ENCODE results near the gene OSBPL3.

OSBPL3 gene

DNA sequence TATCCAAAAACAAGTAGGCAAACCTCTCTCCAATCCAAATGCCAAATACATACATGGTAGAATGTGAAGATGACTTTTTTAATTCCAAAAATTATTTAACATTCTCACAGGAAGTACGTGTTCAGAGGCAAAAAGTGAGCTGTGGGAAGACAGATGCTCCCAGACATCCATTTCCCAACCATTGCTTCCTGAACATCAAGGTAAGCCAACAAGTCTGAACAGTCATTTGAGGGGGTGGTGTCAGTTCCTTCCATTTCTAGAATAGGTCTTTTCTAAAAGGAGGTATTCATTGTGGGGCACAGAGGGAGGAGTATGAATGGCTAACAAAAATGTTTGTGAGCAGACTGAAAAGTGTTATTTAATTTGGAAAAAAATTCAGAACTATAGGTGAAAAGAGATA is 49.1 kb downstream of the OSBPL3 start:
- Histone ChIP-seq H3K27ac (ENCODE audit: low read length) (no peak overlapping the region), H3K36me3 (ENCODE audit: control insufficient read depth, low read depth, low read length) (no peaks in the 10 kb centered on the region), H3K27me3 (ENCODE audit: control insufficient read depth, insufficient read depth, low read length) (no peaks in the 10 kb centered on the region), H3K9me3 (ENCODE audit: control insufficient read depth, low read depth, low read length) (no peaks in the 10 kb centered on the region), H3K4me3 (ENCODE audit: low read length) (no peak overlapping the region), H3K9ac (ENCODE audit: low read length) (no peak overlapping the region), H3K4me1 (ENCODE audit: control insufficient read depth, low read depth, low read length) (peaks cover 14% of the 10 kb centered on the region)

DNA sequence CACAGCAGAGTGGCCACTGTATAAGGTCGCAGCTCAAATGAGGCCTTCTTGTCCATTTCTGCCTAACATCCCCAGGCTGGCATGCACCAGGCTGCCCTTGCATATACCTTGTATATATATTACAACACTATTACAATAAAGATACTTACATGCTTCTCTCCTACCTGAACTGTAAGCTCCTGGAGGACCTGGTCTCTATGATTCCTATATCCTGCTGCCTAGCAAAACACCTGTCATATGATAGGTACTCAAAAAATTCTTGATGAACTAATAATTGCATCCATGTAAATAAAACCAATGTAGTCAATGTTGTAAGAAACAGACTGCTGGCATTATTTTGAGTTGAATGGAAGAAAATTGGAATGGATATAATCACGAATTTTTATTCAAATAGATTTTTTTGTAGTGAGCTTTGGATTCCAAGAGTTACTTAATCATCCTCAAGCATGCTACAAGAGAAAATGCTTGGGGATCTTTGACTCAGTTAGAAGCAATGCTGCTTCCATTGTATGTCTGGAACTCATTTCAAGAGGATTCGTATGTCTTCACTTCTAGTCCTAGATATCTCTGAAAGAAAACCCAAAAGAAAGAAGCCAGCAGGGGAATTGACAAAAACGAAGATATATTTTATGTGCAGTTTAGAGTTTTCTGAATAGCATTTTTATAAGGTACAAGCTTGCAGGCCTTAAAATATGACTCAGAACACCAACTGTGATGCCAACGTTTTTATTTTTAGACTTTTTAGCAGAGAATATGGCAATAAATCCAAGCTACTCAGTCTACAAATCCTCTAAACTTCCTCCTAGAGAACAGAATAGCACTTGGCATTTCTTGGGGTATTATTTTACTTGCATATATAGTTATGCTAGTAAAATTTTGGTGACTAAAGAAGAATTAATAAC is 53.1 kb downstream of the OSBPL3 start:
- no peaks in the 10 kb centered on the region for H3K27me3 ChIP-seq (ENCODE audit: control insufficient read depth, insufficient read depth, low read length)
- no peak overlapping the region for H3K4me3 ChIP-seq (ENCODE audit: low read length)
- no peaks in the 10 kb centered on the region for H3K36me3 ChIP-seq (ENCODE audit: control insufficient read depth, low read depth, low read length)
- no peaks in the 10 kb centered on the region for H3K9me3 ChIP-seq (ENCODE audit: control insufficient read depth, low read depth, low read length)
- no peak overlapping the region for H3K27ac ChIP-seq (ENCODE audit: low read length)
- H3K9ac ChIP-seq (ENCODE audit: low read length) = no peak overlapping the region
- peaks cover 5% of the 10 kb centered on the region for H3K4me1 ChIP-seq (ENCODE audit: control insufficient read depth, low read depth, low read length)

GRCh38 chr7:24924375-24924774 is 55.6 kb downstream of the OSBPL3 start:
- no peaks in the 10 kb centered on the region for H3K9me3 ChIP-seq (ENCODE audit: control insufficient read depth, low read depth, low read length)
- H3K36me3 ChIP-seq (ENCODE audit: control insufficient read depth, low read depth, low read length) = no peaks in the 10 kb centered on the region
- H3K4me1 ChIP-seq (ENCODE audit: control insufficient read depth, low read depth, low read length) = peaks cover 5% of the 10 kb centered on the region

GRCh38 chr7:24923172-24923865 is 56.7 kb downstream of the OSBPL3 start:
- no peaks in the 10 kb centered on the region for H3K27me3 ChIP-seq (ENCODE audit: control insufficient read depth, insufficient read depth, low read length)
- H3K9ac ChIP-seq (ENCODE audit: low read length) = no peak overlapping the region
- no peak overlapping the region for H3K4me3 ChIP-seq (ENCODE audit: low read length)
- H3K36me3 ChIP-seq (ENCODE audit: control insufficient read depth, low read depth, low read length) = no peaks in the 10 kb centered on the region
- no peaks in the 10 kb centered on the region for H3K9me3 ChIP-seq (ENCODE audit: control insufficient read depth, low read depth, low read length)
- H3K4me1 ChIP-seq (ENCODE audit: control insufficient read depth, low read depth, low read length) = peaks cover 5% of the 10 kb centered on the region
- H3K27ac ChIP-seq (ENCODE audit: low read length) = no peak overlapping the region

More at GRCh38 chr7:24924375-24924774, 55.6 kb downstream of the OSBPL3 start:
- Histone ChIP-seq H3K27me3 (ENCODE audit: control insufficient read depth, insufficient read depth, low read length) (no peaks in the 10 kb centered on the region), H3K27ac (ENCODE audit: low read length) (no peak overlapping the region), H3K9ac (ENCODE audit: low read length) (no peak overlapping the region), H3K4me3 (ENCODE audit: low read length) (no peak overlapping the region)

GRCh38 chr7:24922099-24922773 is 57.7 kb downstream of the OSBPL3 start:
- no peaks in the 10 kb centered on the region for H3K27me3 ChIP-seq (ENCODE audit: control insufficient read depth, insufficient read depth, low read length)
- no peaks in the 10 kb centered on the region for H3K9me3 ChIP-seq (ENCODE audit: control insufficient read depth, low read depth, low read length)
- H3K9ac ChIP-seq (ENCODE audit: low read length) = no peak overlapping the region
- H3K4me3 ChIP-seq (ENCODE audit: low read length) = no peak overlapping the region
- peaks cover 5% of the 10 kb centered on the region for H3K4me1 ChIP-seq (ENCODE audit: control insufficient read depth, low read depth, low read length)
- no peak overlapping the region for H3K27ac ChIP-seq (ENCODE audit: low read length)
- H3K36me3 ChIP-seq (ENCODE audit: control insufficient read depth, low read depth, low read length) = no peaks in the 10 kb centered on the region

DNA sequence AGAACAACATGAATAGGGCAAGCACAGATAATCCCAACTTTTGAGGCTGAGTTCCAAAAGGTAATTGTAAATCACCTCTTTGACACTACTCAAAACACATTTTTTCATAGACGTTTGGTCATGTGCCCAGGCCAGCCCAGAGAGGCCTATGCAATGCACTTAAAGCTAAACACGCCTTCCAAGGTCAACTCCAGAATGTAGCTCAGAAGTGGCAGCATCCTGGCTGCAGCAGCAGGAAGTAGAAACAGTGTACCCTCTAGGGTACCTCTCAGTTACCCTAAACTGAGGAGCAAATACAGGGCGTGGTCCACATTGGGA is 58.7 kb downstream of the OSBPL3 start:
- Histone ChIP-seq H3K36me3 (ENCODE audit: control insufficient read depth, low read depth, low read length) (no peaks in the 10 kb centered on the region), H3K4me3 (ENCODE audit: low read length) (no peak overlapping the region), H3K27me3 (ENCODE audit: control insufficient read depth, insufficient read depth, low read length) (no peaks in the 10 kb centered on the region), H3K4me1 (ENCODE audit: control insufficient read depth, low read depth, low read length) (peaks cover 13% of the 10 kb centered on the region), H3K27ac (ENCODE audit: low read length) (no peak overlapping the region), H3K9ac (ENCODE audit: low read length) (no peak overlapping the region), H3K9me3 (ENCODE audit: control insufficient read depth, low read depth, low read length) (no peaks in the 10 kb centered on the region)

- no peak overlapping the region for H3K9ac ChIP-seq (ENCODE audit: low read length)
- no peaks in the 10 kb centered on the region for H3K27me3 ChIP-seq (ENCODE audit: control insufficient read depth, insufficient read depth, low read length)
These were observed 59.3 kb downstream of the OSBPL3 start for GRCh38 chr7:24920451-24921361.

DNA sequence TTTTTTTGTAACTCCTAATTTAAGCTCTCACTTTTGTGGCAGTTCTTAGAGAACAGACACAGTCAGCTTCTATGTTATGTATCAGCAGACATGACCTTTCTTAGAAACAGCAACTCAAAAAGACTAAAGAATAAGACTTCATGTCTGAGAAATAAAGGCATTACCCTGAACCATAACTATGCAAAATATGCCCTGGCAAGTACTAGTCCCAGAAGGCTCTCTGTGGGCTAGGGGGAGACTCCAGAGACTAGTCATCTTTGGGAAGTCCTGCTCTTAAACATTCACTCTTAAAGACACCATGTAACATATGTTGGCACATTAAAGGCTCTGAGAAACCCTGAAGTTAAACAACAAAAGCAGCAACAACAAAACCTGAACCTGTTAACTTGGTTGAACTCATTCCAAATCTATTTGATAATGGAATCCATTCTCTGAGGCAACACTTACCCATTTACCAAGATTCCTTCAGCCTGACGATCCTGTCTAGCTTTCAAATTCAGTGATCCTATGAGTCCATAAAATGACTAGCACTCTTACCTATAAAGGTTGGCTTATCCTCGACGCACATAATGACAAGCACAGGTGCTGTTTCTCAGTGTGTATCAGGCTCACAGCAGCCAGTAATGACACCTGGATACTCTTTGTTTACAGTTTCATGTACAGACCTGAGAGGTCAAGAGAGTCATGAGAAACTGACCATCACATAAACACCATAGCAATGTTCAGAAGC is 62.3 kb downstream of the OSBPL3 start:
- Histone ChIP-seq H3K9ac (ENCODE audit: low read length) (no peak overlapping the region), H3K4me1 (ENCODE audit: control insufficient read depth, low read depth, low read length) (peaks cover 14% of the 10 kb centered on the region), H3K36me3 (ENCODE audit: control insufficient read depth, low read depth, low read length) (no peaks in the 10 kb centered on the region), H3K27me3 (ENCODE audit: control insufficient read depth, insufficient read depth, low read length) (no peaks in the 10 kb centered on the region), H3K27ac (ENCODE audit: low read length) (no peak overlapping the region), H3K9me3 (ENCODE audit: control insufficient read depth, low read depth, low read length) (no peaks in the 10 kb centered on the region), H3K4me3 (ENCODE audit: low read length) (no peak overlapping the region)

More at GRCh38 chr7:24920451-24921361, 59.3 kb downstream of the OSBPL3 start:
- no peak overlapping the region for H3K4me3 ChIP-seq (ENCODE audit: low read length)
- H3K9me3 ChIP-seq (ENCODE audit: control insufficient read depth, low read depth, low read length) = no peaks in the 10 kb centered on the region
- H3K4me1 ChIP-seq (ENCODE audit: control insufficient read depth, low read depth, low read length) = peaks cover 14% of the 10 kb centered on the region
- no peaks in the 10 kb centered on the region for H3K36me3 ChIP-seq (ENCODE audit: control insufficient read depth, low read depth, low read length)
- no peak overlapping the region for H3K27ac ChIP-seq (ENCODE audit: low read length)

DNA sequence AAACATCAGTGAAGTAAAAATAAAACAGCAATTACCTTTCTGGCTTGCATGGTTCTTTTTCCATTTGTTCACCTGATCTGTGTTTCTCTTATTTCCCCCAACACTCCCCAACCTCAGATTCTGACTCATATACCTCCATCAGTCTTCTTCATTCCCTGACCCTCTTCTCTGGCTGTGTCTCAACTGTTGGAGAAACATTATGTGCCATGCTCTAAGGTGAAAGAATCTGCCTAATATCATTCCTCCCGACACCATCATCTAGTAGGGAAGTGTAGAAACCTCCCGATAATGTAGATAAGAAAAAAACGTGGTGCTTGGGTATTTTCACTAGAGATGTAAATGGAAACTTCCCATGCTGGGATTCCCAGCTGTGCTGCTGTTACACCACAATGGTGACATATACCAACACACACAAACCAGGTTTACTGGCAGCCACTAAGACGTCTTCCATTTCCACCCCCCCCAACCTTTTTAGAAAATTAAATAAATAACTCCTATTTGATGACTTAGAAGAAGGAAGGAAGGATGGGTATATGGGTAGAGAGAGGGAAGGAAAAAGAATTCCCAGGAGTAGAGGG is 63.4 kb downstream of the OSBPL3 start:
- H3K27ac ChIP-seq (ENCODE audit: low read length) = no peak overlapping the region
- peaks cover 12% of the 10 kb centered on the region for H3K4me1 ChIP-seq (ENCODE audit: control insufficient read depth, low read depth, low read length)

DNA sequence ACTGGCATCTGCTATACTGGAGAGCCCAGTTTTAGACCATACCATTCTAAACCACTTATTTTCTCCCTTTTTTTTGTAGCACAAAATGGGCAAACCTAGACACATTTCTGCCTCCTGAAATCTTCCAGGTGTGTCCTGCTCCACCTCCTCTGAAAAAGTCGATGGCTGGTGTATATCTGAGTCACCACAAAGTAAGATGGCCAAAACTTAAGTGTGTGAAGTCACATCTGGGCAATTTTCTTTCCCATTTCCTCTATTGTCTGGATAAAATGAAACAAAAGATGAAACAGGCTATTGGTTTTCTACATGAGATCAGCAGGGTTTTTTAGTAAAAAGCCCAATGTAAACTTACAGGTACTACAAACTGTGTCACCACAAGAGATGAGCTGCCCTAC is 65.5 kb downstream of the OSBPL3 start:
- Histone ChIP-seq H3K4me3 (ENCODE audit: low read length) (no peak overlapping the region), H3K36me3 (ENCODE audit: control insufficient read depth, low read depth, low read length) (no peaks in the 10 kb centered on the region), H3K9me3 (ENCODE audit: control insufficient read depth, low read depth, low read length) (no peaks in the 10 kb centered on the region), H3K4me1 (ENCODE audit: control insufficient read depth, low read depth, low read length) (peaks cover 9% of the 10 kb centered on the region), H3K27ac (ENCODE audit: low read length) (no peak overlapping the region), H3K27me3 (ENCODE audit: control insufficient read depth, insufficient read depth, low read length) (no peaks in the 10 kb centered on the region), H3K9ac (ENCODE audit: low read length) (no peak overlapping the region)

More for the DNA sequence above, 63.4 kb downstream of the OSBPL3 start:
- Histone ChIP-seq H3K4me3 (ENCODE audit: low read length) (peak overlapping the region; percentile 10), H3K9me3 (ENCODE audit: control insufficient read depth, low read depth, low read length) (no peaks in the 10 kb centered on the region), H3K9ac (ENCODE audit: low read length) (no peak overlapping the region), H3K36me3 (ENCODE audit: control insufficient read depth, low read depth, low read length) (no peaks in the 10 kb centered on the region), H3K27me3 (ENCODE audit: control insufficient read depth, insufficient read depth, low read length) (no peaks in the 10 kb centered on the region)

Measured in iPS-18a (cell line).